ENCODE results near the gene MN1. TPM values are rescaled to one million over a fixed set of nuclear protein-coding genes. Genes with fewer than 3 reads are reported as not detected.

The MN1 gene
- total and polyA plus RNA-seq, 2 donors (not counting 1 experiment from before 2014, with no cell fraction given): 0.02 to 0.12 TPM

GRCh38 chr22:27723158-27723557, 78.4 kb downstream of the MN1 start:
- Mint-ChIP-seq H3K27me3 (peaks cover 9% of the 10 kb centered on the region), H3K9me3 (ENCODE audit: insufficient read depth) (peaks cover 5% of the 10 kb centered on the region), H3K4me3 (no peak overlapping the region), H3K27ac (no peak overlapping the region), H3K4me1 (peaks cover 4% of the 10 kb centered on the region)
- Histone ChIP-seq H3K36me3 (replicated peaks in 1 of 2; ENCODE audit: control extremely low read depth in 1 of 2, control insufficient read depth in 1 of 2, extremely low read depth in 1 of 2, insufficient read depth in 2 of 2, low read length in 1 of 2) (no peaks in the 10 kb centered on the region), H4K20me1 (ENCODE audit: control insufficient read depth, insufficient read depth, low read length, poor library complexity, severe bottlenecking) (no peaks in the 10 kb centered on the region), H3K9me3 (ENCODE audit: control extremely low read depth in 1 of 3, control insufficient read depth in 2 of 3, insufficient read depth in 1 of 3, low read length in 2 of 3) (peaks cover 0 to 7% (median 0%) of the 10 kb centered on the region in 3 donors), H3K9ac (ENCODE audit: low read length) (no peak overlapping the region), H3K4me2 (replicated peaks; ENCODE audit: low read depth, low read length, poor library complexity, severe bottlenecking) (no peak overlapping the region), H3K27me3 (replicated peaks in 1 of 4; ENCODE audit: control extremely low read depth in 1 of 4, control insufficient read depth in 3 of 4, insufficient read depth in 4 of 4, low read length in 3 of 4) (no peaks in the 10 kb centered on the region), H3K4me1 (ENCODE audit: control insufficient read depth in 2 of 2, insufficient read depth in 2 of 2, low read length in 2 of 2) (peaks cover 0 to 8% of the 10 kb centered on the region in 2 donors), H3K4me3 (ENCODE audit: control extremely low read depth in 1 of 5, extremely low read depth in 1 of 5, insufficient read depth in 1 of 5, low read depth in 2 of 5, low read length in 4 of 5) (no peak overlapping the region), H3K79me2 (ENCODE audit: control insufficient read depth, insufficient read depth, low read length) (no peaks in the 10 kb centered on the region), H2AFZ (ENCODE audit: insufficient read depth, low read depth, low read length, poor library complexity, severe bottlenecking) (no peak overlapping the region), H3K27ac (ENCODE audit: low read length in 2 of 2) (no peak overlapping the region)
- ATAC-seq (ENCODE audit: low read depth) (no peak), DNase-seq (no peak)
- CTCF ChIA-PET: no interaction called here
- WGBS (ENCODE audit: insufficient coverage): no CpG with 5 or more reads among the region's 1 CpG
- POLR2A ChIA-PET: no interaction called here
- no peak for TF ChIP-seq CTCF (IDR thresholded peaks at IDR 0.05)
- no peak for TF ChIP-seq EZH2 (IDR thresholded peaks at IDR 0.05; ENCODE audit: borderline replicate concordance, insufficient read depth, low read depth, low read length, poor library complexity, severe bottlenecking)
- intact Hi-C loops (cut with micrococcal nuclease): no loop called here

- no peak for DNase-seq
- ChIA-PET CTCF (no interaction called here), POLR2A (no interaction called here)
- H3K9me3 ChIP-seq (ENCODE audit: control extremely low read depth in 1 of 3, control insufficient read depth in 2 of 3, insufficient read depth in 1 of 3, low read length in 2 of 3): peaks cover 0 to 10% (median 0%) of the 10 kb centered on the region in 3 donors
- no peak overlapping the region for H3K4me3 ChIP-seq (ENCODE audit: control extremely low read depth in 1 of 5, extremely low read depth in 1 of 5, insufficient read depth in 1 of 5, low read depth in 2 of 5, low read length in 4 of 5)
- no peak overlapping the region for H3K9ac ChIP-seq (ENCODE audit: low read length)
- no peak overlapping the region for H2AFZ ChIP-seq (ENCODE audit: insufficient read depth, low read depth, low read length, poor library complexity, severe bottlenecking)
- intact Hi-C loops (cut with micrococcal nuclease): no loop called here
- peaks cover 0 to 4% (median 0%) of the 10 kb centered on the region in 4 experiments for H3K27me3 ChIP-seq (replicated peaks in 1 of 4; ENCODE audit: control extremely low read depth in 1 of 4, control insufficient read depth in 3 of 4, insufficient read depth in 4 of 4, low read length in 3 of 4)
- TF ChIP-seq EZH2 (IDR thresholded peaks at IDR 0.05; ENCODE audit: borderline replicate concordance, insufficient read depth, low read depth, low read length, poor library complexity, severe bottlenecking): no peak
- TF ChIP-seq CTCF (IDR thresholded peaks at IDR 0.05): no peak
- no peak overlapping the region for H3K4me3 Mint-ChIP-seq
- no peak overlapping the region for H3K27ac ChIP-seq (ENCODE audit: low read length in 2 of 2)
- H4K20me1 ChIP-seq (ENCODE audit: control insufficient read depth, insufficient read depth, low read length, poor library complexity, severe bottlenecking): no peaks in the 10 kb centered on the region
- no peaks in the 10 kb centered on the region for H3K79me2 ChIP-seq (ENCODE audit: control insufficient read depth, insufficient read depth, low read length)
- no peak overlapping the region for H3K4me2 ChIP-seq (replicated peaks; ENCODE audit: low read depth, low read length, poor library complexity, severe bottlenecking)
- 95% methylated on average over 4 of the region's 5 CpGs for WGBS (ENCODE audit: insufficient coverage)
- H3K27ac Mint-ChIP-seq: no peak overlapping the region
- ATAC-seq (ENCODE audit: low read depth): no peak
- H3K4me1 Mint-ChIP-seq: no peaks in the 10 kb centered on the region
- no peaks in the 10 kb centered on the region for H3K36me3 ChIP-seq (replicated peaks in 1 of 2; ENCODE audit: control extremely low read depth in 1 of 2, control insufficient read depth in 1 of 2, extremely low read depth in 1 of 2, insufficient read depth in 2 of 2, low read length in 1 of 2)
- peaks cover 14% of the 10 kb centered on the region for H3K27me3 Mint-ChIP-seq
- H3K4me1 ChIP-seq (ENCODE audit: control insufficient read depth in 2 of 2, insufficient read depth in 2 of 2, low read length in 2 of 2): no peaks in the 10 kb centered on the region
- H3K9me3 Mint-ChIP-seq (ENCODE audit: insufficient read depth): peaks cover 5% of the 10 kb centered on the region
Measured at GRCh38 chr22:27720860-27721259, 80.7 kb downstream of the MN1 start.
